Measurements from ENCODE around the gene HOXC6. TPM values are rescaled to one million over a fixed set of nuclear protein-coding genes. Genes with fewer than 3 reads are reported as not detected.

The HOXC6 gene
- total and polyA plus RNA-seq, 11 donors: 0.04 to 0.40 (median 0.08) TPM; not detected in 8

DNA sequence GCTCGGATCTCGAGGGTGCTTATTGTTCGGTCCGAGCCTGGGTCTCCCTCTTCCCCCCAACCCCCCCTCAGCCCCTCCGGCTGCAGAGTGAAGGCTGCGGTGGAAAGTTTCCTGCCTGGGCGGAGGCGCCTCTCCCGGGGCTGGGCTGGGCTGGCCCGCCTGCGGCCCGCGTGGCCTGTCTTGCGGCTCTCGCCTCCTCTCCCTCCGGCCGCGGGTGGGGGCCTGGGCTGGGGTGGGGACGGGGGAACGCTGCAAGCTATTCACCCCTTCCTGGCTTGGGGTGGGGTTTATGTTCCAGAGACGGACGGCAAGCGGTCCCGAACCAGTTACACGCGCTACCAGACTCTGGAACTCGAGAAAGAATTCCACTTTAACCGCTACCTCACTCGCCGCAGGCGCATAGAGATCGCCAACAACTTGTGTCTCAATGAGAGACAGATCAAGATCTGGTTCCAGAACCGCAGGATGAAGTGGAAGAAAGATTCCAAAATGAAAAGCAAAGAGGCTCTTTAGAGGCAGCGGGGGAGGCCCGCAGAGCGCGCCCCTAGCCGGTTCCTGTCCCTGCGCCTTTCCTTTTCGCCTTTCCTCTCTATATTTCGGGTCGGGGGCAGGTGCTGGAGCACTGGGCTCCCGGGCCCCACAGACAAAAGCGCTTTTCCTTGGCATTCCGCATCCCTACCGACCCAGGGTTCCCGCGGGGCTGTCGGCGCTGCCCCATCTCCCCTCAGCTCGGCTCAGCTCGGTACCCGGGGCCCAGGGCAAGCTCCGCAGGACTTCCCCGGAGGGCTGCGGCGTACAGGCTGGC lies 5.9 kb downstream of the HOXC6 start:
- Histone ChIP-seq H3K4me3 (peak overlapping the region in 7 of 12 donors; percentile 11 to 41 (median 25)), H3K4me1 (peaks cover 0 to 27% (median 5%) of the 10 kb centered on the region in 12 donors), H3K36me3 (no peaks in the 10 kb centered on the region), H3K27me3 (peaks cover 54 to 100% (median 95%) of the 10 kb centered on the region in 9 donors), H3K9me3 (no peaks in the 10 kb centered on the region), H3K27ac (no peak overlapping the region)
- intact Hi-C loops (cut with DNase I): loop anchor here in 2 of 10 donors (2.0 to 5.0 kb wide), 2 partner anchors 157 to 158 kb away; no protein-coding TSS in a partner anchor
- DNase-seq (no peak), ATAC-seq (no peak)
- TF ChIP-seq POLR2A (IDR thresholded peaks at IDR 0.05): no peak
- TF ChIP-seq, protein P1, sequence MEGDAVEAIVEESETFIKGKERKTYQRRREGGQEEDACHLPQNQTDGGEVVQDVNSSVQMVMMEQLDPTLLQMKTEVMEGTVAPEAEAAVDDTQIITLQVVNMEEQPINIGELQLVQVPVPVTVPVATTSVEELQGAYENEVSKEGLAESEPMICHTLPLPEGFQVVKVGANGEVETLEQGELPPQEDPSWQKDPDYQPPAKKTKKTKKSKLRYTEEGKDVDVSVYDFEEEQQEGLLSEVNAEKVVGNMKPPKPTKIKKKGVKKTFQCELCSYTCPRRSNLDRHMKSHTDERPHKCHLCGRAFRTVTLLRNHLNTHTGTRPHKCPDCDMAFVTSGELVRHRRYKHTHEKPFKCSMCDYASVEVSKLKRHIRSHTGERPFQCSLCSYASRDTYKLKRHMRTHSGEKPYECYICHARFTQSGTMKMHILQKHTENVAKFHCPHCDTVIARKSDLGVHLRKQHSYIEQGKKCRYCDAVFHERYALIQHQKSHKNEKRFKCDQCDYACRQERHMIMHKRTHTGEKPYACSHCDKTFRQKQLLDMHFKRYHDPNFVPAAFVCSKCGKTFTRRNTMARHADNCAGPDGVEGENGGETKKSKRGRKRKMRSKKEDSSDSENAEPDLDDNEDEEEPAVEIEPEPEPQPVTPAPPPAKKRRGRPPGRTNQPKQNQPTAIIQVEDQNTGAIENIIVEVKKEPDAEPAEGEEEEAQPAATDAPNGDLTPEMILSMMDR (IDR thresholded peaks at IDR 0.05): no peak
- 7 to 11% (median 10%) methylated on average over 35 to 57 of the region's 57 CpGs for WGBS, 4 donors

DNA sequence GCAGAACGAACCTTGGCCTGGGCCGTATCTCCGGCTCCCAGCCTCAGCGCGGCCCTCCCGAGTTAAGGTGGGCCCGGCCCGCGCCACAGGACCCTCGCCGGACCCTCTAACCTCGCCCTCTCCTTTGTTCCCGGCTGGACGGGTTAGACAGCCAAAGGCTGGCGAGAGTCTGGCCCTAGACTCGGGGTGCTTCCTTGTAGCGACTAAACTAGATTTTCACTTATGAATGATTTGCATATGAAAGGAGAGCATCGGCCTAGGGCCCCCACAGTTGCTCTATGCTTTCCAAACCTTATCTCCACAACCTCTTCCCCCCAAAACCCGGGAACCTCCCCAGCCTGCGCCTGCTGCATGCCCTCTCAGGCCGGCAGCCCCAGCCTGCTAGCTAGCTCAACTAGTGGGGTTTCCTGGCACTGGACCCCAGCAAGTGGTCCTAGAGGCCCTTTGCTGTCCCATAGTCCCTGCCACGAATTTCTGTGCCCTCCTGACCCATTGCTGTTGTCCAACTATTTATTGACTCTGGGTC lies 6.6 kb downstream of the HOXC6 start:
- H3K27ac ChIP-seq: no peak overlapping the region
- H3K4me1 ChIP-seq: peaks cover 0 to 27% (median 5%) of the 10 kb centered on the region in 12 donors
- no peak for TF ChIP-seq POLR2A (IDR thresholded peaks at IDR 0.05)
- TF ChIP-seq, protein P1 (IDR thresholded peaks at IDR 0.05): no peak
- H3K36me3 ChIP-seq: no peaks in the 10 kb centered on the region
- no peaks in the 10 kb centered on the region for H3K9me3 ChIP-seq
- peaks cover 53 to 100% (median 93%) of the 10 kb centered on the region in 9 donors for H3K27me3 ChIP-seq
- peak overlapping the region in 1 of 12 donors; percentile 2 for H3K4me3 ChIP-seq
- ATAC-seq (no peak), DNase-seq (no peak)
- intact Hi-C loops (cut with DNase I): loop anchor here in 1 of 10 donors (5.0 kb wide), 1 partner anchor 157 kb away; no protein-coding TSS in a partner anchor
- 27 to 53% (median 38%) methylated on average over 21 to 22 of the region's 22 CpGs for WGBS, 4 donors

DNA sequence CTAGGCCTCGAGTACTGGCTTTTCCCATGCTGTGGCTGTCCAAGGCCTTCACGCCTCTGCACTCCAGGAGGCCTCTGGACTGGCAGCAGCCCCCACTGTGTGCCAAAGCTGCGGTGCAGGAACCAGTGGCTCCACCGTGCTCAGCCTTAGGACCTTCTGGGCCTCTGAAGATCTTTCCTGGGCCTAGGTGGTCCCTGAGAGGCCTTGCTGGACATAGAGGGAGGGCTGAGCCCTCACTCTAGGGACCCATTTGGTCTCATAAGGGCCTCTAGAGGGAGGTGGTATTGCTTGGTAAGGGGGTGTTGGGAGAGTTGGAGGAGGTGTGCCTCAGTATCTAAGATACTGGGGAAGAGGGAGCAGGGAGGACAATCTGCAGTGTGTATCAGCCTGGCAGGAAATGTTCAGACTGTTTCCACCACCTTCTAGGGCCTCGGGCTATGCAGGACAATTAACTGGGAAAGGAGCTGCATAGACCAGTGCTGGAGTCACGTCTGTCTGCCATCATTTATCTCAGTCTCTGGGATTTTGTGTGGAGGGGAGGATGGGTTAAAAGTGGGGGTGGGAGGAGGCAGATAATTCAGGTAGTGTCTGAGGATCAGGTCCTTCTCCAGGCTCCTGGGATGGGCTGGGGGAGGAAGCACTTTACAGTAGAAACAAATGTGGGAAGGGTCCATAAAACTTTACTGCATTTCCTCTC lies 7.5 kb downstream of the HOXC6 start:
- Histone ChIP-seq H3K27ac (no peak overlapping the region), H3K4me1 (peaks cover 0 to 26% (median 5%) of the 10 kb centered on the region in 12 donors), H3K36me3 (no peaks in the 10 kb centered on the region), H3K4me3 (no peak overlapping the region), H3K27me3 (peaks cover 51 to 100% (median 92%) of the 10 kb centered on the region in 9 donors), H3K9me3 (no peaks in the 10 kb centered on the region)
- TF ChIP-seq, protein P1 (IDR thresholded peaks at IDR 0.05): no peak
- no peak for TF ChIP-seq POLR2A (IDR thresholded peaks at IDR 0.05)
- 61 to 74% (median 68%) methylated on average over 6 of the region's 6 CpGs for WGBS, 4 donors
- ATAC-seq (no peak), DNase-seq (no peak)
- intact Hi-C loops (cut with DNase I): no loop called here

Data from heart left ventricle (tissue), 16 donors.